Uterus (tissue), 2 donors: ENCODE measurements around the gene DNAH10.

Experiments
- CTCF ChIP-seq, 4 experiments: fragments of 200-600 bp in 2 of 4; fragments of 450-650 bp in 2 of 4; sonication (generic) in 2 of 4; IDR thresholded peaks; one replicate each; pipeline ENCODE4 v1.5.1; 2016 to 2019; ENCODE audit warnings: antibody characterized with exemption in 4 of 4, mild to moderate bottlenecking in 2 of 4, moderate library complexity in 1 of 4
- POLR2A ChIP-seq, 2 donors: fragments of 450-650 bp; IDR thresholded peaks; one replicate each; pipeline ENCODE4 v1.6.1; 2016; ENCODE audit warnings: antibody characterized with exemption in 2 of 2, mild to moderate bottlenecking in 1 of 2, moderate library complexity in 1 of 2

- TF ChIP-seq CTCF (IDR thresholded peaks at IDR 0.05) (no peak), POLR2A (IDR thresholded peaks at IDR 0.05) (no peak)
Measured at GRCh38 chr12:123790905-123791467, 28.9 kb downstream of the DNAH10 start.
